Measurements from ENCODE around the gene C12orf60. TPM values are rescaled to one million over a fixed set of nuclear protein-coding genes. Genes with fewer than 3 reads are reported as not detected.

Gene C12orf60
- total RNA-seq, 1 donor: 0.72 TPM

GRCh38 chr12:14824012-14824634, 20.7 kb downstream of the C12orf60 start:
- DNase-seq (ENCODE audit: insufficient read length, low spot score, missing footprints): no peak
- TF ChIP-seq CTCF (IDR thresholded peaks at IDR 0.05; ENCODE audit: extremely low read depth, low read depth, low read length): no peak
- Histone ChIP-seq H3K79me2 (ENCODE audit: insufficient read depth, low read length) (no peaks in the 10 kb centered on the region), H2AFZ (ENCODE audit: low read length) (no peak overlapping the region), H3K9me3 (ENCODE audit: low read depth, low read length) (no peaks in the 10 kb centered on the region), H3K4me3 (ENCODE audit: insufficient read depth, low read length) (no peak overlapping the region), H3K4me2 (ENCODE audit: insufficient read depth, low read length) (no peak overlapping the region), H3K27me3 (ENCODE audit: insufficient read depth, low read length) (no peaks in the 10 kb centered on the region), H3K27ac (ENCODE audit: low read depth, low read length) (no peak overlapping the region), H4K20me1 (ENCODE audit: insufficient read depth, low read length) (no peaks in the 10 kb centered on the region), H3K4me1 (ENCODE audit: insufficient read depth, low read length) (no peaks in the 10 kb centered on the region), H3K36me3 (ENCODE audit: insufficient read depth, low read length) (no peaks in the 10 kb centered on the region)

GRCh38 chr12:14825256-14825655, 21.8 kb downstream of the C12orf60 start:
- Histone ChIP-seq H3K27ac (ENCODE audit: low read depth, low read length) (no peak overlapping the region), H3K36me3 (ENCODE audit: insufficient read depth, low read length) (no peaks in the 10 kb centered on the region), H4K20me1 (ENCODE audit: insufficient read depth, low read length) (no peaks in the 10 kb centered on the region), H3K79me2 (ENCODE audit: insufficient read depth, low read length) (no peaks in the 10 kb centered on the region), H2AFZ (ENCODE audit: low read length) (no peak overlapping the region), H3K4me1 (ENCODE audit: insufficient read depth, low read length) (no peaks in the 10 kb centered on the region), H3K4me3 (ENCODE audit: insufficient read depth, low read length) (no peak overlapping the region), H3K27me3 (ENCODE audit: insufficient read depth, low read length) (no peaks in the 10 kb centered on the region), H3K4me2 (ENCODE audit: insufficient read depth, low read length) (no peak overlapping the region), H3K9me3 (ENCODE audit: low read depth, low read length) (no peaks in the 10 kb centered on the region)
- no peak for DNase-seq (ENCODE audit: insufficient read length, low spot score, missing footprints)
- no peak for TF ChIP-seq CTCF (IDR thresholded peaks at IDR 0.05; ENCODE audit: extremely low read depth, low read depth, low read length)

GRCh38 chr12:14826491-14826890, 23.0 kb downstream of the C12orf60 start:
- H3K4me2 ChIP-seq (ENCODE audit: insufficient read depth, low read length): no peak overlapping the region
- no peak overlapping the region for H3K4me3 ChIP-seq (ENCODE audit: insufficient read depth, low read length)
- no peaks in the 10 kb centered on the region for H3K4me1 ChIP-seq (ENCODE audit: insufficient read depth, low read length)
- H4K20me1 ChIP-seq (ENCODE audit: insufficient read depth, low read length): no peaks in the 10 kb centered on the region
- H3K9me3 ChIP-seq (ENCODE audit: low read depth, low read length): no peaks in the 10 kb centered on the region
- H3K36me3 ChIP-seq (ENCODE audit: insufficient read depth, low read length): no peaks in the 10 kb centered on the region
- DNase-seq (ENCODE audit: insufficient read length, low spot score, missing footprints): no peak
- H3K79me2 ChIP-seq (ENCODE audit: insufficient read depth, low read length): no peaks in the 10 kb centered on the region
- H2AFZ ChIP-seq (ENCODE audit: low read length): no peak overlapping the region
- no peak overlapping the region for H3K27ac ChIP-seq (ENCODE audit: low read depth, low read length)
- no peak for TF ChIP-seq CTCF (IDR thresholded peaks at IDR 0.05; ENCODE audit: extremely low read depth, low read depth, low read length)
- H3K27me3 ChIP-seq (ENCODE audit: insufficient read depth, low read length): no peaks in the 10 kb centered on the region

GRCh38 chr12:14827043-14827442, 23.6 kb downstream of the C12orf60 start:
- Histone ChIP-seq H3K36me3 (ENCODE audit: insufficient read depth, low read length) (no peaks in the 10 kb centered on the region), H4K20me1 (ENCODE audit: insufficient read depth, low read length) (no peaks in the 10 kb centered on the region), H3K79me2 (ENCODE audit: insufficient read depth, low read length) (no peaks in the 10 kb centered on the region), H3K27me3 (ENCODE audit: insufficient read depth, low read length) (no peaks in the 10 kb centered on the region), H3K4me2 (ENCODE audit: insufficient read depth, low read length) (no peak overlapping the region), H3K4me1 (ENCODE audit: insufficient read depth, low read length) (no peaks in the 10 kb centered on the region), H2AFZ (ENCODE audit: low read length) (no peak overlapping the region), H3K27ac (ENCODE audit: low read depth, low read length) (no peak overlapping the region), H3K4me3 (ENCODE audit: insufficient read depth, low read length) (no peak overlapping the region), H3K9me3 (ENCODE audit: low read depth, low read length) (no peaks in the 10 kb centered on the region)
- TF ChIP-seq CTCF (IDR thresholded peaks at IDR 0.05; ENCODE audit: extremely low read depth, low read depth, low read length): no peak
- no peak for DNase-seq (ENCODE audit: insufficient read length, low spot score, missing footprints)
